ENCODE results near the gene ICAM1.

- TF ChIP-seq CTCF (IDR thresholded peaks at IDR 0.05; ENCODE audit: control extremely low read depth in 1 of 3, insufficient read depth in 1 of 3, low read depth in 1 of 3, low read length in 3 of 3) (no peak), YY1 (IDR thresholded peaks at IDR 0.05; ENCODE audit: low read depth, low read length) (no peak), RAD21 (IDR thresholded peaks at IDR 0.05 in 1 of 2, conservative IDR thresholded peaks at IDR 0.05 in 1 of 2; ENCODE audit: low read depth in 2 of 2, low read length in 2 of 2) (no peak), SIN3A (conservative IDR thresholded peaks at IDR 0.05 in 1 of 2, IDR thresholded peaks at IDR 0.05 in 1 of 2; ENCODE audit: low read depth in 1 of 2, low read length in 2 of 2) (no peak), KDM1A (IDR thresholded peaks at IDR 0.05; ENCODE audit: borderline replicate concordance, low read length) (no peak), TAF1 (IDR thresholded peaks at IDR 0.05; ENCODE audit: low read depth, low read length) (no peak), EZH2 (IDR thresholded peaks at IDR 0.05; ENCODE audit: low read depth, low read length, severe bottlenecking) (no peak), SRF (IDR thresholded peaks at IDR 0.05; ENCODE audit: low read depth, low read length) (no peak), SP1 (IDR thresholded peaks at IDR 0.05; ENCODE audit: low read depth, low read length) (no peak), EGR1 (IDR thresholded peaks at IDR 0.05; ENCODE audit: borderline replicate concordance, low read depth, low read length) (no peak)
Measured at GRCh38 chr19:10284065-10284959, 13.4 kb downstream of the ICAM1 start.

All from H1 (cell line).